ENCODE data around the gene RAPGEF5. TPM values are rescaled to one million over a fixed set of nuclear protein-coding genes. Genes with fewer than 3 reads are reported as not detected.

The RAPGEF5 gene
- total RNA-seq, 1 experiment from 2014 or later, result 13.3 TPM

DNA sequence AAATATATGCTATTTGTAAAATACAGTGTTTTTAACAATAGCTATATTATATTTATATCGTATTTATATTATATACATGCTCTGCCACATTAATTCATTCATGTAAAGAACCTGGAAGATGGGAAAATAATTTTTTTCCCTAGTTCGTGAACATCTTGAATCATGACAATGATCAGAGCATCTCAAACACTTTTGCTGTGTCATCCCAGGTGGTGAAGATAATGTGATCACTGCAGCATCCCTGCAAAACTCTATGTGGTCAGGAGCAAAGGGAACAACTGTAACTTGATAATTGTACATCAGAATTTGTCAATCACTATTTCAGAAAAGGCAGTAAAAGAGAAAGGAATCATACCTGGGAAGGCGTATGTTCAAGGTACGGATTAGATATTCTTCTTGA is 39.3 kb downstream of the RAPGEF5 start:
- Mint-ChIP-seq H3K9me3 (no peaks in the 10 kb centered on the region), H3K27ac (no peak overlapping the region), H3K4me3 (no peak overlapping the region), H3K27me3 (ENCODE audit: low read depth) (no peaks in the 10 kb centered on the region), H3K36me3 (ENCODE audit: insufficient read depth in 1 of 3, low read depth in 3 of 3) (peaks cover 5 to 17% (median 16%) of the 10 kb centered on the region in 3 experiments; a peak in 6 of 7 replicates), H3K4me1 (peaks cover 18 to 25% of the 10 kb centered on the region in 2 experiments)
- no peaks in the 10 kb centered on the region for H3K23me2 ChIP-seq (ENCODE audit: insufficient read length, low read depth, low read length, poor library complexity, severe bottlenecking)
- no peak overlapping the region for H2AFZ ChIP-seq (ENCODE audit: low read length)
- TF ChIP-seq, protein P1, sequence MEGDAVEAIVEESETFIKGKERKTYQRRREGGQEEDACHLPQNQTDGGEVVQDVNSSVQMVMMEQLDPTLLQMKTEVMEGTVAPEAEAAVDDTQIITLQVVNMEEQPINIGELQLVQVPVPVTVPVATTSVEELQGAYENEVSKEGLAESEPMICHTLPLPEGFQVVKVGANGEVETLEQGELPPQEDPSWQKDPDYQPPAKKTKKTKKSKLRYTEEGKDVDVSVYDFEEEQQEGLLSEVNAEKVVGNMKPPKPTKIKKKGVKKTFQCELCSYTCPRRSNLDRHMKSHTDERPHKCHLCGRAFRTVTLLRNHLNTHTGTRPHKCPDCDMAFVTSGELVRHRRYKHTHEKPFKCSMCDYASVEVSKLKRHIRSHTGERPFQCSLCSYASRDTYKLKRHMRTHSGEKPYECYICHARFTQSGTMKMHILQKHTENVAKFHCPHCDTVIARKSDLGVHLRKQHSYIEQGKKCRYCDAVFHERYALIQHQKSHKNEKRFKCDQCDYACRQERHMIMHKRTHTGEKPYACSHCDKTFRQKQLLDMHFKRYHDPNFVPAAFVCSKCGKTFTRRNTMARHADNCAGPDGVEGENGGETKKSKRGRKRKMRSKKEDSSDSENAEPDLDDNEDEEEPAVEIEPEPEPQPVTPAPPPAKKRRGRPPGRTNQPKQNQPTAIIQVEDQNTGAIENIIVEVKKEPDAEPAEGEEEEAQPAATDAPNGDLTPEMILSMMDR (conservative IDR thresholded peaks at IDR 0.05), result no peak
- DNase-seq, result no peak
- no peaks in the 10 kb centered on the region for H3K79me1 ChIP-seq (ENCODE audit: insufficient read depth, low read depth, low read length, poor library complexity, severe bottlenecking)
- no peak overlapping the region for H3K23ac ChIP-seq (ENCODE audit: insufficient read length, low read depth, low read length)
- H3K14ac ChIP-seq (ENCODE audit: insufficient read depth, low read length), result no peak overlapping the region
- H4K8ac ChIP-seq (replicated peaks; ENCODE audit: insufficient read length, low read depth, low read length), result no peak overlapping the region
- no CpG with 5 or more reads among the region's 4 CpGs for WGBS (ENCODE audit: extremely low coverage, insufficient read length, low lambda C conversion rate)
- no peak overlapping the region for H2BK120ac ChIP-seq (ENCODE audit: low read depth, low read length, poor library complexity, severe bottlenecking)
- H2BK12ac ChIP-seq (ENCODE audit: insufficient read length, low read depth, low read length), result no peak overlapping the region
- H2BK15ac ChIP-seq (ENCODE audit: low read depth, low read length), result no peak overlapping the region
- no peak overlapping the region for H2BK5ac ChIP-seq (ENCODE audit: insufficient read length, low read length)
- H2BK20ac ChIP-seq (ENCODE audit: low read depth, low read length, poor library complexity, severe bottlenecking), result no peak overlapping the region
- H3K56ac ChIP-seq (ENCODE audit: insufficient read length, low read depth, low read length), result no peak overlapping the region
- H4K20me1 ChIP-seq (ENCODE audit: control insufficient read depth, insufficient read depth, insufficient read length), result no peaks in the 10 kb centered on the region
- no peak overlapping the region for H3K18ac ChIP-seq (ENCODE audit: insufficient read length, low read depth, low read length)
- H2AK5ac ChIP-seq (ENCODE audit: insufficient read length, low read length), result no peak overlapping the region
- no peak overlapping the region for H3K9ac ChIP-seq (ENCODE audit: extremely low read depth, insufficient read length, low read length)
- no peak overlapping the region for H3K4me2 ChIP-seq (ENCODE audit: insufficient read depth, insufficient read length, low read length)
- H3T11ph ChIP-seq (ENCODE audit: low read length), result no peak overlapping the region
- H3K4ac ChIP-seq (ENCODE audit: low read depth, low read length), result no peak overlapping the region
- H3K79me2 ChIP-seq (ENCODE audit: insufficient read depth, low read length), result no peaks in the 10 kb centered on the region
- H3K27me3 ChIP-seq (ENCODE audit: insufficient read depth, low read length), result no peaks in the 10 kb centered on the region
- no peak overlapping the region for H3K27ac ChIP-seq (ENCODE audit: insufficient read length, low read depth, low read length)
- no peaks in the 10 kb centered on the region for H3K9me3 ChIP-seq (ENCODE audit: control insufficient read depth, low read depth, low read length)
- peaks cover 5% of the 10 kb centered on the region; the same call in 1 of the 2 replicates for H3K4me1 ChIP-seq (ENCODE audit: insufficient read depth, low read length)
- H4K5ac ChIP-seq (ENCODE audit: insufficient read length, low read depth, low read length), result no peak overlapping the region
- H4K91ac ChIP-seq (ENCODE audit: insufficient read length, low read depth, low read length), result no peak overlapping the region

Measured in H9 (cell line).